Loucy (cell line): ENCODE data around the gene PAPSS2.

Source experiments
- H2AFZ ChIP-seq: fragments of 200-600 bp; sonication (generic); 2 replicates; pipeline ENCODE4 v1.6.0; 2016; ENCODE audit warnings: antibody characterized with exemption, mild to moderate bottlenecking, low read length, moderate library complexity
- H3F3A ChIP-seq: fragments of 200-600 bp; 2 replicates; pipeline ENCODE4 v1.6.0; 2016; ENCODE audit warnings: antibody characterized with exemption, low read depth, mild to moderate bottlenecking
- H3K27me3 ChIP-seq: fragments of 200-600 bp; sonication (generic); 2 replicates; pipeline ENCODE4 v1.6.1; 2014; ENCODE audit warnings: low read length, mild to moderate bottlenecking; ENCODE audit not compliant: insufficient read depth, poor library complexity, severe bottlenecking
- H3K36me3 ChIP-seq: fragments of 200-600 bp; sonication (generic); 2 replicates; pipeline ENCODE4 v1.6.1; 2016; ENCODE audit warnings: low read length; ENCODE audit not compliant: insufficient read depth
- H3K4me1 ChIP-seq: fragments of 200-600 bp; sonication (generic); 2 replicates; pipeline ENCODE4 v1.5.1; 2014; ENCODE audit warnings: low read length, mild to moderate bottlenecking; ENCODE audit not compliant: insufficient read depth, poor library complexity, severe bottlenecking
- H3K4me2 ChIP-seq: fragments of 200-600 bp; sonication (generic); 2 replicates; pipeline ENCODE4 v1.6.0; 2014; ENCODE audit warnings: antibody characterized with exemption, low read length, low read depth, mild to moderate bottlenecking; ENCODE audit not compliant: poor library complexity, severe bottlenecking
- H3K4me3 ChIP-seq: fragments of 200-600 bp; sonication (generic); 2 replicates; pipeline ENCODE4 v1.5.1; 2014; ENCODE audit warnings: low read length, mild to moderate bottlenecking, mixed read lengths; ENCODE audit not compliant: poor library complexity, severe bottlenecking
- H3K79me2 ChIP-seq: fragments of 200-600 bp; sonication (generic); 2 replicates; pipeline ENCODE4 v1.6.1; 2014; ENCODE audit warnings: low read length; ENCODE audit not compliant: insufficient read depth
- H3K9ac ChIP-seq: fragments of 200-600 bp; sonication (generic); 2 replicates; pipeline ENCODE4 v1.6.0; 2014; ENCODE audit warnings: mild to moderate bottlenecking, low read depth, low read length, moderate library complexity; ENCODE audit not compliant: poor library complexity, severe bottlenecking
- H3K9me2 ChIP-seq: fragments of 200-600 bp; sonication (generic); replicated peaks from 2 replicates; pipeline ENCODE4 v1.6.1; 2016; ENCODE audit warnings: low read depth, low read length, mixed read lengths
- H3K9me3 ChIP-seq: fragments of 200-600 bp; sonication (generic); 2 replicates; pipeline ENCODE4 v1.6.1; 2014; ENCODE audit warnings: mild to moderate bottlenecking, antibody characterized with exemption, low read length, low read depth; ENCODE audit not compliant: insufficient read depth
- H4K20me1 ChIP-seq: fragments of 200-600 bp; sonication (generic); 2 replicates; pipeline ENCODE4 v1.6.0; 2014; ENCODE audit warnings: antibody characterized with exemption, low read length, mild to moderate bottlenecking; ENCODE audit not compliant: insufficient read depth, poor library complexity, severe bottlenecking
- EZH2phosphoT487 ChIP-seq: fragments of 200-600 bp; IDR thresholded peaks from 2 replicates; pipeline ENCODE4 v1.6.1; 2018; ENCODE audit warnings: antibody characterized with exemption, mild to moderate bottlenecking, moderate library complexity, borderline replicate concordance
- TF ChIP-seq, protein P1 (sequence below): fragments of 200-600 bp; sonication (generic); conservative IDR thresholded peaks from 2 replicates; pipeline ENCODE4 v1.5.1; 2014; ENCODE audit warnings: mild to moderate bottlenecking, antibody characterized with exemption, low read length

The PAPSS2 gene

DNA sequence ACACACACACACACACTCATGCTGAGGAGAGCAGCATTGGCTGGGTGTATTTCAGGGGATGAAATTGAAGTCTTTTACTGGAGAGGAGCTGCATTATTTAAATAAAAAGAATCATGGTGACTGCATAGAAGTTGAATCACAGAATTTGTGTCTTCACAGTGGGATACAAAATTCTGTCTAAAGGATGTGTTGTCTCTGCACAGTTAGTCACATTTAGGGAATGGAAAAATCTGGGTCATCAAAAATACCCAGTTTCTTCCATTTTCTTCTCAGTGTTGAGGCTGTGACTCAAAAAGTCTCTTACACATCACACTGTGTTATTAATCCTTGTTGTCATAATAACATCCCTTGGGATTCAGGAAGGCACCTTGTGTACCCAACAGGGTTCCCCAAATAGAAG is 10.9 kb downstream of the PAPSS2 start:
- Histone ChIP-seq H3K9me3 (no peaks in the 10 kb centered on the region), H3K9ac (no peak overlapping the region), H3K9me2 (no peaks in the 10 kb centered on the region), H3K4me3 (no peak overlapping the region), H4K20me1 (no peaks in the 10 kb centered on the region), H3K27me3 (no peaks in the 10 kb centered on the region), H3K36me3 (no peaks in the 10 kb centered on the region), H3K4me1 (peaks cover 23% of the 10 kb centered on the region), H3K79me2 (no peaks in the 10 kb centered on the region), H3K4me2 (no peak overlapping the region), H2AFZ (no peak overlapping the region), H3F3A (no peaks in the 10 kb centered on the region)
- no peak for TF ChIP-seq EZH2phosphoT487
- TF ChIP-seq, protein P1, sequence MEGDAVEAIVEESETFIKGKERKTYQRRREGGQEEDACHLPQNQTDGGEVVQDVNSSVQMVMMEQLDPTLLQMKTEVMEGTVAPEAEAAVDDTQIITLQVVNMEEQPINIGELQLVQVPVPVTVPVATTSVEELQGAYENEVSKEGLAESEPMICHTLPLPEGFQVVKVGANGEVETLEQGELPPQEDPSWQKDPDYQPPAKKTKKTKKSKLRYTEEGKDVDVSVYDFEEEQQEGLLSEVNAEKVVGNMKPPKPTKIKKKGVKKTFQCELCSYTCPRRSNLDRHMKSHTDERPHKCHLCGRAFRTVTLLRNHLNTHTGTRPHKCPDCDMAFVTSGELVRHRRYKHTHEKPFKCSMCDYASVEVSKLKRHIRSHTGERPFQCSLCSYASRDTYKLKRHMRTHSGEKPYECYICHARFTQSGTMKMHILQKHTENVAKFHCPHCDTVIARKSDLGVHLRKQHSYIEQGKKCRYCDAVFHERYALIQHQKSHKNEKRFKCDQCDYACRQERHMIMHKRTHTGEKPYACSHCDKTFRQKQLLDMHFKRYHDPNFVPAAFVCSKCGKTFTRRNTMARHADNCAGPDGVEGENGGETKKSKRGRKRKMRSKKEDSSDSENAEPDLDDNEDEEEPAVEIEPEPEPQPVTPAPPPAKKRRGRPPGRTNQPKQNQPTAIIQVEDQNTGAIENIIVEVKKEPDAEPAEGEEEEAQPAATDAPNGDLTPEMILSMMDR: no peak

DNA sequence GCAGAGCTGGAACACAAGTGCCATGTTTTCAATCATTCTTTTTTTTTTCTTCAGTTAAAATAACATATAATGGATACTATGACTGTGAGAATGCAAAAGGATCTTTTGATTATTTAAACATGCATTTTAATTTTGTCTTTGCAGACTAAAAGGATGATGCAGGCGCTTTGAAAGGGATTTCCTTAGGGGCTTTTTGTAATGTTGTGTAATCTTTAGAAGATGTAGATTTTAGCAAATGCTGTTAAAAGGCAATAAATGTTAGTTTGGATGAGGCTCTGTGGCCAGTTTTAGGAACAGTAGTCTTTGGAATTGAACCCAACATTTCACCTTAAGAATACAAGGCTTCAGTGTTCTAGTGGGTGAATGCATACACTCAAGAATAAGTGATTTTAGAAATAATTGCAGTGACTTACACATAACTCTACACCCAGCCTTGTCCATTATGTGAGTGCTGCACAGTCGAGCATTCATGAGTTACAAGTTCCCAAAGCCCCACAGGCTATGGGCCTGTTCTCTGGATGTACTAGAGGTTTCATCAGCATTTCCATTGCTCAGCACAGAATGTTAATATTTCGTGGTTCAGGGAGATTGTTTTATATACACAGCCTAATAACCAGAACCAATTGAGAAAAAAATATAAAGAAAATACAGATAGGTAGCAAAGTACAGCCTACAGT is 11.6 kb downstream of the PAPSS2 start:
- Histone ChIP-seq H3K27me3 (no peaks in the 10 kb centered on the region), H4K20me1 (no peaks in the 10 kb centered on the region), H3K9me2 (no peaks in the 10 kb centered on the region), H3K36me3 (no peaks in the 10 kb centered on the region), H2AFZ (no peak overlapping the region), H3F3A (no peaks in the 10 kb centered on the region), H3K4me2 (no peak overlapping the region), H3K9me3 (no peaks in the 10 kb centered on the region), H3K9ac (no peak overlapping the region), H3K4me1 (peaks cover 23% of the 10 kb centered on the region), H3K79me2 (no peaks in the 10 kb centered on the region), H3K4me3 (no peak overlapping the region)
- TF ChIP-seq EZH2phosphoT487: no peak
- TF ChIP-seq, protein P1: no peak

DNA sequence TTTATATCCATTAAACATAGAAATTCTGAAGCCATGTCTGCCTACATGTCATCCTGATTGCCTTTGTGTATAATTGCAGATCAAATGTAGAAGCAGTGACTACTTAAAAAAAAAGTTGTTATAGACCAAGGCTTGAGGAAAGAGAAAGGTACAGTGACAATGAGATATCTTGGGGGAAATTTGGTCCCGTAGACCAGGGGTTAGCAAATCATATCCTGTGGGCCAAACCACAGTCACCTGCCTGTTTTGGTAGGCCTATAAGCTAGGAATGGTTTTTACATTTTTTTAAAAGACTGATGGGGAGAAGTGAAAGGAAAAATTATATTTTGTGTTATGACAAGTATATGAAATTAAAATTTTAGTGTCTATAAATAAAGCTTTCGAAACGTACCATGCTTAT is 12.9 kb downstream of the PAPSS2 start:
- H3K4me3 ChIP-seq: peak overlapping the region; percentile 27
- peak overlapping the region; percentile 34 for H3K4me2 ChIP-seq
- H3K4me1 ChIP-seq: peaks cover 23% of the 10 kb centered on the region
- H2AFZ ChIP-seq: no peak overlapping the region
- no peak overlapping the region for H3K9ac ChIP-seq
- H3K9me2 ChIP-seq: no peaks in the 10 kb centered on the region
- no peaks in the 10 kb centered on the region for H3K36me3 ChIP-seq
- H3K9me3 ChIP-seq: no peaks in the 10 kb centered on the region
- H4K20me1 ChIP-seq: no peaks in the 10 kb centered on the region
- no peak for TF ChIP-seq EZH2phosphoT487
- TF ChIP-seq, protein P1: no peak
- H3F3A ChIP-seq: no peaks in the 10 kb centered on the region
- no peaks in the 10 kb centered on the region for H3K27me3 ChIP-seq
- H3K79me2 ChIP-seq: no peaks in the 10 kb centered on the region
